GM13976 (cell line): ENCODE measurements around the gene SLC26A8.

ENCODE experiments used
- DNase-seq: peaks from one replicate; pipeline ENCODE4 v3.0.0; 2012; ENCODE audit warnings: low spot score
- in situ Hi-C: fragments of 300-500 bp; cut with MboI; formaldehyde crosslinking; loops from one replicate; pipeline ENCODE4 v1.12.0; 2022; ENCODE audit warnings: low sequenced_read_pairs, mixed read lengths, inconsistent platforms; ENCODE audit not compliant: unreplicated experiment
- TF ChIP-seq, protein P1 (sequence below): IDR thresholded peaks from 2 replicates; pipeline ENCODE4 v1.5.1; 2012; ENCODE audit warnings: borderline replicate concordance, mild to moderate bottlenecking; ENCODE audit not compliant: insufficient read depth; ENCODE audit errors: extremely low read depth, missing control alignments, control extremely low read depth

Gene SLC26A8

GRCh38 chr6:35960187-35960586 is 64.3 kb downstream of the SLC26A8 start:
- TF ChIP-seq, protein P1, sequence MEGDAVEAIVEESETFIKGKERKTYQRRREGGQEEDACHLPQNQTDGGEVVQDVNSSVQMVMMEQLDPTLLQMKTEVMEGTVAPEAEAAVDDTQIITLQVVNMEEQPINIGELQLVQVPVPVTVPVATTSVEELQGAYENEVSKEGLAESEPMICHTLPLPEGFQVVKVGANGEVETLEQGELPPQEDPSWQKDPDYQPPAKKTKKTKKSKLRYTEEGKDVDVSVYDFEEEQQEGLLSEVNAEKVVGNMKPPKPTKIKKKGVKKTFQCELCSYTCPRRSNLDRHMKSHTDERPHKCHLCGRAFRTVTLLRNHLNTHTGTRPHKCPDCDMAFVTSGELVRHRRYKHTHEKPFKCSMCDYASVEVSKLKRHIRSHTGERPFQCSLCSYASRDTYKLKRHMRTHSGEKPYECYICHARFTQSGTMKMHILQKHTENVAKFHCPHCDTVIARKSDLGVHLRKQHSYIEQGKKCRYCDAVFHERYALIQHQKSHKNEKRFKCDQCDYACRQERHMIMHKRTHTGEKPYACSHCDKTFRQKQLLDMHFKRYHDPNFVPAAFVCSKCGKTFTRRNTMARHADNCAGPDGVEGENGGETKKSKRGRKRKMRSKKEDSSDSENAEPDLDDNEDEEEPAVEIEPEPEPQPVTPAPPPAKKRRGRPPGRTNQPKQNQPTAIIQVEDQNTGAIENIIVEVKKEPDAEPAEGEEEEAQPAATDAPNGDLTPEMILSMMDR, result no peak
- in situ Hi-C loops, result no loop called here
- DNase-seq, result no peak

DNA sequence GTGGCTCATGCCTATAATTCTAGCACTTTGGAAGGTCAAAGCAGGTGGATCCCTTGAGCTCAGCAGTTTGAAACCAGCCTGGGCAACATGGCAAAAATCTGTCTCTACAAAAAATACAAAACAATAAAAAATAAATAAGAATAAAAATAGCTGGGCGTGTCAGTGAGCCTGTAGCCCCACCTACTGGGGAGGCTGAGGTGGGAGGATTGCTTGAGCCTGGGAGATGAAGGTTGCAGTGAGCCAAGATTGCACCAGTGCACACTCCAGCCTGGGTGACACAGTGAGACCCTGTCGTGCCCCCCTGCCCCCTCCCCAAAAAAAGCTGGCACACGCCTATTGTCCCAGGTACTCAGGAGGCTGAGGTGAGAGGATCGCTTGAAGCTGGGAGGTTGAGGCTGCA is 68.5 kb downstream of the SLC26A8 start:
- TF ChIP-seq, protein P1, result no peak

DNA sequence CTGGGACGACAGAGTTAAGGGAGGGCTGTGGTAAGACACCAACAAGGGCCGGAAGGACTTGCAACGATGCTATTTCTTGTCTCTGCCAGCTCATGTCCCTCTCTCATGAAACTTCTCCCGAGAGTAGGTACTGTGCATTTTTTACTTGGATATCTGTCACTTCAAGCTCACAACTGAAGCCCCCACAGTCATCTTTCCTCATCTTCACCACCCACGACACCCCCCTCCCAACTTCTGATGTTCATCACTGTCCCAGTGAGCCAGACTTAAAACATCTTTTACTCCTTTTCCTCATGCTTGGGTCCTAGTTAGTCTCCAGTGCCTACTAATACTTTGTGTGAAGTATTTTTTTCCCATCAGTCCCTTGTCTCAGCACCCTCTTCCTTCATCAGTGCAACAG is 68.9 kb downstream of the SLC26A8 start:
- no peak for DNase-seq
- TF ChIP-seq, protein P1, result no peak
- in situ Hi-C loops, result no loop called here

More for the DNA sequence above, 68.5 kb downstream of the SLC26A8 start:
- in situ Hi-C loops, result no loop called here
- DNase-seq, result no peak

- TF ChIP-seq, protein P1, result no peak
- DNase-seq, result no peak
- in situ Hi-C loops, result no loop called here
Observed at GRCh38 chr6:35955071-35955470, 69.4 kb downstream of the SLC26A8 start.

GRCh38 chr6:35954333-35954732 is 70.1 kb downstream of the SLC26A8 start:
- TF ChIP-seq, protein P1, result no peak
- no peak for DNase-seq
- in situ Hi-C loops, result no loop called here

DNA sequence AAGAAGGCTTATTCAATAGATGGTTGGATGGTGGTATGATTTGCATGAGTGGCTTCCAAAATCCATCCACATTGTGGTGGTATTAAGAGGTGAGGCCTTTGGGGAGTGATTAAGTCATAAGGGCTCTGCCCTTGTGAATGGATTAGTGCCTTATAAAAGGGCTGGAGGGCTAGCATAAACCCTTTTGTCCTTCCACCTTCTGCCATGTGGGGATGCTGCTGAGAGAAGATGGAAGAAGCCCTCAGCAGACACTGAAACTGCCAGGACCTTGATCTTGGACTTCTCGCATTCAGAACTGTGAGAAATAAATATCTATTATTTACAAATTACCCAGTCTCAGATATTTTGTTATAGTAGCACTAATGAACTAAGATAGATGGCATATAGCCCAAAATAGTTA is 75.7 kb downstream of the SLC26A8 start:
- no peak for DNase-seq
- in situ Hi-C loops, result no loop called here
- TF ChIP-seq, protein P1, result no peak

- no peak for DNase-seq
- TF ChIP-seq, protein P1, result no peak
- in situ Hi-C loops, result no loop called here
Observed at GRCh38 chr6:35945650-35946025, 78.8 kb downstream of the SLC26A8 start.
